Neuronal stem cell (in vitro differentiated cells): ENCODE data around the gene TSPAN4.

Source experiments
- DNase-seq: peaks from one replicate; pipeline ENCODE4 v3.0.0-alpha.2; 2013; ENCODE audit warnings: low spot score
- H2AFZ ChIP-seq: one replicate; pipeline ENCODE4 v1.6.1; 2013; ENCODE audit warnings: mild to moderate bottlenecking, low read length, inconsistent platforms
- H2AK5ac ChIP-seq: 2 replicates; pipeline ENCODE4 v1.6.1; 2013; ENCODE audit warnings: low read depth, mild to moderate bottlenecking, inconsistent platforms, low read length, moderate library complexity, mixed read lengths
- H2BK120ac ChIP-seq: 2 replicates; pipeline ENCODE4 v1.6.1; 2013; ENCODE audit warnings: low read depth, mild to moderate bottlenecking, inconsistent platforms, low read length, moderate library complexity, mixed read lengths
- H2BK12ac ChIP-seq: one replicate; pipeline ENCODE4 v1.6.1; 2013; ENCODE audit warnings: low read length, inconsistent platforms
- H2BK15ac ChIP-seq: 2 replicates; pipeline ENCODE4 v1.6.1; 2013; ENCODE audit warnings: mild to moderate bottlenecking, low read length, inconsistent platforms, mixed read lengths
- H2BK5ac ChIP-seq: one replicate; pipeline ENCODE4 v1.6.1; 2013; ENCODE audit warnings: inconsistent platforms, mild to moderate bottlenecking, low read length, moderate library complexity
- H3K14ac ChIP-seq: one replicate; pipeline ENCODE4 v1.6.1; 2013; ENCODE audit warnings: low read length, inconsistent platforms
- H3K18ac ChIP-seq: 2 replicates; pipeline ENCODE4 v1.6.1; 2013; ENCODE audit warnings: low read length, inconsistent platforms
- H3K23ac ChIP-seq: 2 replicates; pipeline ENCODE4 v1.6.1; 2013; ENCODE audit warnings: low read depth, mild to moderate bottlenecking, mixed read lengths, low read length, inconsistent platforms; ENCODE audit not compliant: poor library complexity
- H3K27ac ChIP-seq: replicated peaks from 3 replicates; pipeline ENCODE4 v1.5.1; 2013; ENCODE audit warnings: low read length, inconsistent platforms
- H3K27me3 ChIP-seq, 3 experiments: 2 replicates each; pipeline ENCODE4 v1.6.1; 2013; ENCODE audit warnings: low read length in 3 of 3, mild to moderate bottlenecking in 2 of 3, inconsistent platforms in 1 of 3, low read depth in 1 of 3, mixed read lengths in 1 of 3, moderate library complexity in 1 of 3; ENCODE audit not compliant: control insufficient read depth in 3 of 3, insufficient read depth in 3 of 3
- H3K36me3 ChIP-seq, 2 donors: replicated peaks in 1 of 2; 2 replicates each; pipeline ENCODE4 v1.6.1; 2013; ENCODE audit warnings: low read length in 2 of 2; ENCODE audit not compliant: control insufficient read depth in 2 of 2, insufficient read depth in 2 of 2
- H3K4ac ChIP-seq: 2 replicates; pipeline ENCODE4 v1.6.1; 2013; ENCODE audit warnings: inconsistent platforms, mild to moderate bottlenecking, low read length, moderate library complexity
- H3K4me1 ChIP-seq, 2 donors: 1 replicate in 1 of 2; 2 replicates in 1 of 2; pipeline ENCODE4 v1.6.1; 2013; ENCODE audit warnings: low read length in 2 of 2, low read depth in 1 of 2; ENCODE audit not compliant: control insufficient read depth in 2 of 2, insufficient read depth in 1 of 2
- H3K4me2 ChIP-seq: one replicate; pipeline ENCODE4 v1.6.1; 2013; ENCODE audit warnings: mild to moderate bottlenecking, low read length, inconsistent platforms; ENCODE audit not compliant: insufficient read depth, poor library complexity, severe bottlenecking
- H3K4me3 ChIP-seq, 2 donors: 2 replicates each; pipeline ENCODE4 v1.5.1; 2013; ENCODE audit warnings: low read length in 2 of 2, mild to moderate bottlenecking in 2 of 2, inconsistent platforms in 1 of 2, moderate library complexity in 1 of 2
- H3K79me1 ChIP-seq: one replicate; pipeline ENCODE4 v1.6.1; 2013; ENCODE audit warnings: low read depth, mild to moderate bottlenecking, inconsistent platforms, low read length, moderate library complexity
- H3K9ac ChIP-seq: one replicate; pipeline ENCODE4 v1.6.1; 2013; ENCODE audit warnings: mild to moderate bottlenecking, low read depth, low read length, inconsistent platforms; ENCODE audit not compliant: poor library complexity
- H3K9me3 ChIP-seq, 2 donors: replicated peaks in 1 of 2; 2 replicates each; pipeline versions ENCODE3 to v1.6.1; 2013; ENCODE audit warnings: low read length in 2 of 2, mild to moderate bottlenecking in 2 of 2, inconsistent platforms in 1 of 2, low read depth in 1 of 2, mixed read lengths in 1 of 2, moderate library complexity in 1 of 2; ENCODE audit not compliant: control insufficient read depth in 2 of 2, insufficient read depth in 1 of 2
- H4K8ac ChIP-seq: one replicate; pipeline ENCODE4 v1.6.1; 2013; ENCODE audit warnings: low read depth, mild to moderate bottlenecking, inconsistent platforms, low read length, moderate library complexity
- H4K91ac ChIP-seq: one replicate; pipeline ENCODE4 v1.6.1; 2013; ENCODE audit warnings: low read length, low read depth, mild to moderate bottlenecking, inconsistent platforms; ENCODE audit not compliant: poor library complexity
- WGBS, 2 donors: extraction: QIAGEN DNeasy Blood & Tissue Kit; methylation state at CpG; one replicate each; pipeline ENCODE4 v1.1.7; 2013; ENCODE audit warnings: missing lambda C conversion rate in 2 of 2, mixed read lengths in 1 of 2; ENCODE audit not compliant: insufficient read length in 2 of 2, insufficient replicate concordance in 1 of 2; ENCODE audit errors: extremely low coverage in 2 of 2; 5-methylcytosine and 5-hydroxymethylcytosine counted together

TSPAN4 gene

GRCh38 chr11:830295-831117 lies 12.1 kb upstream of the TSPAN4 start:
- DNase-seq: no peak
- Histone ChIP-seq H3K23ac (peak overlapping the region; percentile 91), H2BK12ac (peak overlapping the region; percentile 94), H3K9me3 (peaks cover 0 to 3% of the 10 kb centered on the region in 2 donors), H3K14ac (peak overlapping the region; percentile 94), H2BK5ac (peak overlapping the region; percentile 95), H3K79me1 (peaks cover 10% of the 10 kb centered on the region), H2AFZ (peak overlapping the region; percentile 80), H4K91ac (no peak overlapping the region), H3K18ac (peak overlapping the region; percentile 99), H3K27ac (no peak overlapping the region), H2BK15ac (peak overlapping the region; percentile 72), H2BK120ac (peak overlapping the region; percentile 96), H3K4me3 (peak overlapping the region; percentile 45 to 73), H3K9ac (peak overlapping the region; percentile 94), H3K4me2 (peak overlapping the region; percentile 86), H3K27me3 (peaks cover 9 to 55% (median 18%) of the 10 kb centered on the region in 3 experiments), H3K4me1 (peaks cover 53 to 59% of the 10 kb centered on the region in 2 donors), H3K4ac (no peak overlapping the region), H4K8ac (no peak overlapping the region), H2AK5ac (peak overlapping the region; percentile 43), H3K36me3 (peaks cover 0 to 8% of the 10 kb centered on the region in 2 donors)
- WGBS, 2 donors: no CpG with 5 or more reads among the region's 78 CpGs

- peak overlapping the region; percentile 100 for H2AK5ac ChIP-seq
- peak overlapping the region; percentile 91 for H3K23ac ChIP-seq
- peak overlapping the region; percentile 86 for H3K4me2 ChIP-seq
- peak overlapping the region; percentile 88 for H3K9ac ChIP-seq
- DNase-seq: no peak
- no CpG with 5 or more reads among the region's 31 CpGs for WGBS, 2 donors
- H3K9me3 ChIP-seq: peaks cover 0 to 3% of the 10 kb centered on the region in 2 donors
- peak overlapping the region; percentile 59 for H2BK5ac ChIP-seq
- peaks cover 12% of the 10 kb centered on the region for H3K79me1 ChIP-seq
- H3K18ac ChIP-seq: peak overlapping the region; percentile 99
- H2AFZ ChIP-seq: peak overlapping the region; percentile 80
- no peak overlapping the region for H3K14ac ChIP-seq
- H3K4me1 ChIP-seq: peaks cover 53 to 58% of the 10 kb centered on the region in 2 donors
- H3K4ac ChIP-seq: no peak overlapping the region
- H3K27ac ChIP-seq: no peak overlapping the region
- peaks cover 2 to 10% of the 10 kb centered on the region in 2 donors for H3K36me3 ChIP-seq
- peak overlapping the region; percentile 99 for H2BK12ac ChIP-seq
- H2BK15ac ChIP-seq: peak overlapping the region; percentile 100
- H4K91ac ChIP-seq: no peak overlapping the region
- H4K8ac ChIP-seq: no peak overlapping the region
- H3K27me3 ChIP-seq: peaks cover 9 to 48% (median 18%) of the 10 kb centered on the region in 3 experiments
- peak overlapping the region; percentile 82 for H2BK120ac ChIP-seq
- H3K4me3 ChIP-seq: peak overlapping the region; percentile 57 to 62
These were observed 11.4 kb upstream of the TSPAN4 start for GRCh38 chr11:831118-831864.

- no peak for DNase-seq
- Histone ChIP-seq H2BK120ac (peak overlapping the region; percentile 82), H4K91ac (no peak overlapping the region), H3K4ac (peak overlapping the region; percentile 95), H2BK15ac (peak overlapping the region; percentile 100), H2BK12ac (peak overlapping the region; percentile 99), H3K36me3 (peaks cover 9 to 17% of the 10 kb centered on the region in 2 donors), H3K9me3 (peaks cover 0 to 3% of the 10 kb centered on the region in 2 donors), H3K9ac (peak overlapping the region; percentile 88), H3K4me1 (peaks cover 53 to 57% of the 10 kb centered on the region in 2 donors), H2BK5ac (peak overlapping the region; percentile 91), H2AFZ (peak overlapping the region; percentile 89), H4K8ac (peak overlapping the region; percentile 100), H3K27ac (peak overlapping the region; percentile 68), H2AK5ac (peak overlapping the region; percentile 100), H3K79me1 (peaks cover 15% of the 10 kb centered on the region), H3K14ac (peak overlapping the region; percentile 89), H3K23ac (peak overlapping the region; percentile 93), H3K4me3 (peak overlapping the region; percentile 62 to 78), H3K4me2 (peak overlapping the region; percentile 86), H3K18ac (peak overlapping the region; percentile 99), H3K27me3 (peaks cover 9 to 46% (median 18%) of the 10 kb centered on the region in 3 experiments)
- WGBS, 2 donors: no CpG with 5 or more reads among the region's 23 CpGs
These were observed 10.6 kb upstream of the TSPAN4 start for GRCh38 chr11:831961-832528.
